Measurements from ENCODE around the gene CYP4V2.

CYP4V2 gene

DNA sequence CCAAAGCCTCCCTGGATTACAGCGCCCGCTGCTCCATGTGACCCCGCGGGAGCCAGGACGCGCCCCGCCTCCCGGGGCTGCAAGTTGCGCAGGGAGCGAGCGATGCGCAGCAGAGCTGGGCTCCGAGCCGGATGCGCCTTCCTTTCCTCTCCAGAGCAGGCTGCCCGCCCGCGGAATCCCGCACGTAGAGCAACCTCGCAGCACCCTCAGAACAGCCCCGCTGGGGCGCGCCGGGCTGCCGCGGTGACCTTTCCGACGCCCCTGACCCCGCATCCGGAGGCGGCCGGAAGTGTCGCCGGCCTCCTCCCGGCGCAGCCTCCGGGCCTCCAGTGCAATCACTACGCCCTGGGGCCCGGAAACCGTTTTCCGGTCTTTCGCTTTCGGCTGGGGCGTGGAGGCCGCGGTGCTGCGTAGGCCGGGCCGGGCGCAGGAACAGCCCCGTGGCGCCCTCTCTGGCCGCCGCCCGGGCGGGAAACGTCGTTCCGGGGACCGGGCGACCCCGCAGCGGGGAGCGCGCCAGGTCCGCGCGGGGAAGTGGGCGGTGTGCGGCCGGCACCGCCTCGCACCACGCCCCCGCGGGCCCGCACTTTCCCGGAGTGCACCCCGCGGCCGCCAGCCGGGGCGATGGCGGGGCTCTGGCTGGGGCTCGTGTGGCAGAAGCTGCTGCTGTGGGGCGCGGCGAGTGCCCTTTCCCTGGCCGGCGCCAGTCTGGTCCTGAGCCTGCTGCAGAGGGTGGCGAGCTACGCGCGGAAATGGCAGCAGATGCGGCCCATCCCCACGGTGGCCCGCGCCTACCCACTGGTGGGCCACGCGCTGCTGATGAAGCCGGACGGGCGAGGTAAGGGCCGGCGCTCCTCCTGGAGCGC lies at the start of gene CYP4V2:
Gene CYP4V2 (plus strand): TSS at position 368 of the 866 bp plus-strand sequence. CDS start 257 bp downstream, at position 625.
- in situ Hi-C loops (cut with HindIII; ENCODE audit: low pct_ligation_motif_present, low pct_unique_long_range_greater_than_20kb, low sequenced_read_pairs) = no loop called here
- DNase-seq = peak; percentile 86

DNA sequence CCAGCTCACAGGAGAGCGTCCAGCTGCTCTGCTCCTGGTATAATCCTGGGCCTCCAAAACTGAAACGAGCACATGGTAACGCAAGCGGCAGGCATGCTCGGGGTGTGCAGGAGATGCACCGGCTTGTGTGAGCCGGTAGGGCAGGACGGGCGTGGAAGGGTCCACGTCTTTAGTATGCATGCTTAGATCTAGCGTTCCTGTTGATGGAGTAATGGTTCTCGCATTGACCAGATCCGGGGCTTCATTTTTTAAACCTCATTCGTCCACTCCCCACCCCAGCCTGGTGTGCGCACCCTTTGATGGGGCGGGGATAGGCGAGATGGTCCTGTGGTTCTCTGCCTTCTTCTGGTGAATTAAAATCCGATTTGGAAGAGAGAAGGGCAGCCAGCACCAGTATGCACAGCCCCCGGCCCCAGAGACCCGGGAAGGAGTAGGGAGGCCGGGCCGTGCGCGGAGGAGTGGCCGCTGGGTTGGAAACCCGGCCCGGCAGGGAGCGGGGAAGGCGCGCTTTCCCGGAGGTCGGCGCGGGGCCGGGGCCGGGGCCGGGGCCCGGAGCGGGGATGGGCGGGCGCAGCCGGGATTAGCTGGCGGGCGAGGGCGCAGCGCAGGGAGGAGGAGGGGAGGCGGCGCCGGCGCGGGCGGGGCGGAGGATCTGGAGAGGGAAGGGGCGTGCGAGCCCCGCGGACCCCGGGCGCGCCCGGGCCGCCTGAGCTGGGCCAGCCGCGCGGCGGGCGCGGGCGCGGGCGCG lies 47.0 kb upstream of the CYP4V2 start:
- in situ Hi-C loops (cut with HindIII; ENCODE audit: low pct_ligation_motif_present, low pct_unique_long_range_greater_than_20kb, low sequenced_read_pairs) = no loop called here
- peak; percentile 67 for DNase-seq

DNA sequence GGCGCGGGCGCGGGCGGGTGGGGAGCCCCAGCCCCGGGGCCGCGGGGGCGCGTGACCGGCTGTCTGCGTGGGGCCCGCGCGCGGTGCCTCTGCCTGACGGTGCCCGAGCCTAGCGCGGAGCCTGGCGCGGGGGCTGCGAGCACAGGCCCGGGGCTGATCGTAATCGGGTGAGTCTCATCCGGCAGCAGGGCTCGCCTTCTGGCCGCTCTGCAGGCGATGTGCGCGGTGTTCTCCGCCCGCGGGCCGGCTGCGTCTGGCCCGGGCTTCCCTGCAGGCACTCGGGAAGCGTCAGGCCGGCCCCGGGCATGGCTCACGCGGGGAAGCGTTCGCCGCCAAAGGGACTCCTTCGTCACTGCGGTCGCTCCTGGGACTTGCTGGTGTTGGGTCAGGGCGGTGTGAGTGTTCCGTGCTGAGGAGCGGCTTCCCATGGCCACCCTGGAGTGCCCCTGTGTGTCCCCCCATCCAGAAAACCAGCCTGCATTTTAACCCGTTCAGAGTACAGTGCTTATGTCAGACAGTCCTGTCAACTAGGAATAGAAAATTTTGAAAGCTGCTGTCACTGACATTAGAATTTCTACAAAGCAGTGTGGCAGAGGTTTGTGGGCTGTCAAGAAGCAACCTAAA lies 46.3 kb upstream of the CYP4V2 start:
- DNase-seq = peak; percentile 48
- in situ Hi-C loops (cut with HindIII; ENCODE audit: low pct_ligation_motif_present, low pct_unique_long_range_greater_than_20kb, low sequenced_read_pairs) = no loop called here

DNA sequence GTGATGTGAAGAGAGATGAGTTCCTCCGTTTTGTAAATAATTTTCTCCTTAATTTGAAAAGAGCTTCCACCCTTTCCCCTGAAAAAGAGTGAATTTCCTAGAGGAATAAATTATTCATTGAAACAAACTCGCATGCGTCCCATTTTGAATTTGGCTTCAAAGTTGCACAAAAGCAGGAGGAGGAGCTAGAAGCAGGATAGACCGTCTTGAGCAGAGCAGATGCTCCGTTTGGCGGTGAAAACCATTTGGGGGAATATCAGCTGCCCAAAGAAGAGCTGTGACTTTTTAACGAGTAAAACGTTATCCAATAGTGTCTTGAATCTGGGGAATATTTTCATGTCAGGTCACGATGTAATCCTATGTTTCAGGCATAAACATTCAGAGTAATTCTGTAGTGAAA lies 44.9 kb upstream of the CYP4V2 start:
- in situ Hi-C loops (cut with HindIII; ENCODE audit: low pct_ligation_motif_present, low pct_unique_long_range_greater_than_20kb, low sequenced_read_pairs) = no loop called here
- peak; percentile 10 for DNase-seq

DNA sequence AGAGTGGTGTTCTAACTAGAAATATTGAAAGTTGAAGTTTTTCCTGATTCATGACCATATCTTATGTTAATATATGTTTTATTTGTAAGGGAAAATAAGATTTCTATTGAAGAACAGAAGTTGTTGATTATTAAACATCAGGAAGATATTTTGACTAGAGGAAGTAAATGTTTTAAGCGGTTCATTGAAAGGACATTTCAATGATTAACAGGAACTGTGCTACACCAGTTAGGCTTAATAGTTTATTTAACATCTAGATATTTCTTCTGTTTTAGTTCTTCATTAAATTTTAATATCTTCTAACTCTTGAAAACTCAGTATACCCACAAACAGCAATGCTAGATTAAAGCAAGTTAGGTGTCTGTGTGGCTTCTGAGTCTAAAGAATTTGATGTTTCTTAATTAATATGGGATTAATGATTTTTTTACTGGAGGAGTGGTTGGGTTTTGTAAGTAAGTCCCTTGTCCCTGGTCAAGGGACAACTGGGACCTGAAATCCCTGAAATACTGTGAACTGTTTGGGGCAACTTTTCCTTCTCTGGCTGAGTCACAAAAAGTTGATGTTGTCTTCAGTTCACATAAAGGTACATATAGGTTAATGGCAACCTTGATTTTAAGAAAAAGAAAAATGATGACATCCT lies 42.9 kb upstream of the CYP4V2 start:
- in situ Hi-C loops (cut with HindIII; ENCODE audit: low pct_ligation_motif_present, low pct_unique_long_range_greater_than_20kb, low sequenced_read_pairs) = no loop called here
- DNase-seq = peak; percentile 58

DNA sequence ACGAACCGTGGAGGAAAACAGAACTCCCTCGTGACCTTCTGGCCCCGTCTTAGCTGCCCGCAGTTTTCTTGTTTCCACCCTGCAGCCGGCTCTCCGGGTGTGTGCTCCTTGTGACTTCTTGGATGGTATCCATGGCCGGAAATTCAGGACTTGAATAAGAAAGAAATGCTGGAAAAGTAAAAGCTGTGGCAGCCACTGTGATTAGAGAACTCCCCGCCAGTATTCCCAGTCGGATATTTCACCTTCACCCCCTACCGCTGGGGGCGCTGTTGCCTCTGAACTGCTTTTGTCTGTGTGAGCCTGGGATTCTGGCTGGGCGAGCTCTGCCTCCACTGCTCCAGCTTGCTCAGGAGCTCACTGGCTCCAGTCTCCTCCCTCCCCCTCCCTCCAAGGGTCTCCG lies 41.5 kb upstream of the CYP4V2 start:
- in situ Hi-C loops (cut with HindIII; ENCODE audit: low pct_ligation_motif_present, low pct_unique_long_range_greater_than_20kb, low sequenced_read_pairs) = no loop called here
- DNase-seq = peak; percentile 88

DNA sequence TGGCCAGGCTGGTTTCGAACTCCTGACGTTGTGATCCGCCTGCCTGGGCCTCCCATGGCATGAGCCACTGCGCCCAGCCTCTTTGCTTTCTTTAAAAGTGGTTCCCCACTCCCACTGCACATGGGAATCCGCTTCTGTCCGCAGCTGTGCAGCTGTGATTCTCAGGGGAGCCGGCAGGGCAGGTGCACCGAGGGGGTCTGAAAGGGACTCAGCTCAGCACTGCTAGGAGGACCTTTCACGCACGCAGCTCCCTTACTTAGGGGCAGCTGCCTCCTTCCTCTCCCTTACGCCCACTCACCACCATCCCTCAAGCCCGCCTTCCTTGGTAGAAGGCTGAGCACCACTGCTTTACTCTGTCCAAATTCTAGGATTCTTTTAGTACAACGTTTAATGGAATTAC lies 40.4 kb upstream of the CYP4V2 start:
- DNase-seq = no peak
- in situ Hi-C loops (cut with HindIII; ENCODE audit: low pct_ligation_motif_present, low pct_unique_long_range_greater_than_20kb, low sequenced_read_pairs) = no loop called here

DNA sequence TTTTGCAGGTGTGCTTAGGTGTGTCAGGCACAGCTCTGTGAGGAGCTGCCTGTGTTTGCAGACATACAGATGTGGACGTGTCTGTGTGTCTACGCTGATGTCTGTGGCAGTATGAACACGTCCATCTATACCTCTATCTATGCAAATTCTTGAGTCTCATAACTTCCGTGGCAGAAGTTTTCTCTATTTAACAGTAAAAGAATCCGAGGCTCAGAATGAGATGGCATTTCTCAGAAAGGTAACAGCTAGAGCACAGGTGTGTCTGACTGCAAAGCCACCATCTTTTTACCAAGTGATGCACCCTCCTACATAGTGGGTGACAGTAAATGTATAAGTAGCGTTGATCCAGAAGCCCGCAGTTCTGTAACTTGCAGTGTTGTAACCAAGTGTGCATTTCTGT lies 39.9 kb upstream of the CYP4V2 start:
- in situ Hi-C loops (cut with HindIII; ENCODE audit: low pct_ligation_motif_present, low pct_unique_long_range_greater_than_20kb, low sequenced_read_pairs) = no loop called here
- DNase-seq = no peak

DNA sequence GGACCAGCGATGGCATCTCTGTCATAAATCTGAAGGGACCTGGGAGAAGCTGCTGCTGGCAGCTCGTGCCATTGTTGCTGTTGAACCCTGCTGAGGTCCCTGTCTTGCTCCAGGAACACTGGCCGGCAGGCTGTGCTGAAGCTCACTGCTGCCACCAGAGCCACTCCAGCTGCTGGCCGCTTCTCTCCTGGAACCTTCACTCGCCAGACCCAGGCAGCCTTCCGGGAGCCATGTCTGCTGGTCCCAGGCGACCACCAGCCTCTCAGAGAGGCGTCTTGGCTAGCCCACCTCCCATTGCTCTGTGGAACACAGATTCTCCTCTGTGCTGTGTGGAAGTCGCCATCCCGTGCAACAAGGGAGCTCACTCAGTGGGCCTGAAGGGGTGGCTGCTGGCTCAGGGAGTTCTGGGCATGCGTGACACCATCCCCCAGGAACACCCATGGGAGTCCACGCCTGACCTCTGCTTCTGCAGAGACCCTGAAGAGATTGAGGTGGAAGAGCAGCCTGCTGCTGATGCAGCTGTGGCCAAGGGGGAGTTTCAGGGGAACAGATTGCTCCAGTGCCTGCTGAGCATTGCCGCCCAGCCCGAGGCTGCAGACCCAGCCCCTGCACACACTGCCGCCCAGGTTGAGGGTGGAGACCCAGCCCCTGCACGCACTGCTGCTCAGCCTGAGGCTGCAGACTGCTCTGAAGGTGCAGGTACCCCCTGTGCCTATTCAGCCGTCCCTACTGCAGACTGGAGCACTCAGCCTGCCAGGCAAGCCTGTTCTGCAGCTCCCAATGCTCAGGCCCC lies 33.1 kb upstream of the CYP4V2 start:
- in situ Hi-C loops (cut with HindIII; ENCODE audit: low pct_ligation_motif_present, low pct_unique_long_range_greater_than_20kb, low sequenced_read_pairs) = no loop called here
- DNase-seq = no peak

DNA sequence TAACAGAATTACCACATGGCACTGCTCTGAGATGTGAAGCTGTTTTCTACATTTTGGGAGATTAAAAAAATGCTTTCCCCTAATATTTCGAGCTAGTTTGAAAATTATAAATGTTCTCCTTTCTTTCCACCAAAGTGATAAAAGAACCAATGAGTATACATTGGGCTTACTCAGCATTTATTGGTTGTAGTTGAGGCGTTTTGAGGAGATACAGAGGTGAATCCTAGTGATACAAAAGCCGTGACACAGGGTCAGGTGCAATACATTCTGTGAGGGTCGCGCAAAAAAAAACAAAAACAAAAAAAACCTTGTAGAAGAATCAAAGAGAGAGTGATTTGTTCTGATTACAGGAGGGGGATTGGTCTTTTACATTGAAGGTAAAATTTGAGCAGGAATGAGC lies 32.4 kb upstream of the CYP4V2 start:
- in situ Hi-C loops (cut with HindIII; ENCODE audit: low pct_ligation_motif_present, low pct_unique_long_range_greater_than_20kb, low sequenced_read_pairs) = no loop called here
- no peak for DNase-seq

DNA sequence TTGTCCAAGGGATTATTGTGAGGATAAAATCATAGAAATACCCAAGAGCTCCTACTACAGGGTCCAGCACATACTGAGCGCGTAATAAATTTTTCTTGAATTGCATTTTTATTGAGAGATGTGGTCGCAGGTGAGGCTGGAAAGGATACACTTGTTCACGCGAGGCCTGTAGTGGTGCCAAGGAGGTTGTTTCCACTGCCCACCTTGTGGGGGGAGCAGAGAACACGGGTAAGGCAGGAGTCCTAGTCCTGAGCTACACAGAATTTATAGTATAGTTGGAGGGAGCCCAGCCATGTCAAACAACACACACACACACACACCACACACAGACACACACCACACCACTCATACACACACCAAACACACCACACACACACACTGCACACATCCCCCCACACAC lies 31.8 kb upstream of the CYP4V2 start:
- DNase-seq = no peak
- in situ Hi-C loops (cut with HindIII; ENCODE audit: low pct_ligation_motif_present, low pct_unique_long_range_greater_than_20kb, low sequenced_read_pairs) = no loop called here

DNA sequence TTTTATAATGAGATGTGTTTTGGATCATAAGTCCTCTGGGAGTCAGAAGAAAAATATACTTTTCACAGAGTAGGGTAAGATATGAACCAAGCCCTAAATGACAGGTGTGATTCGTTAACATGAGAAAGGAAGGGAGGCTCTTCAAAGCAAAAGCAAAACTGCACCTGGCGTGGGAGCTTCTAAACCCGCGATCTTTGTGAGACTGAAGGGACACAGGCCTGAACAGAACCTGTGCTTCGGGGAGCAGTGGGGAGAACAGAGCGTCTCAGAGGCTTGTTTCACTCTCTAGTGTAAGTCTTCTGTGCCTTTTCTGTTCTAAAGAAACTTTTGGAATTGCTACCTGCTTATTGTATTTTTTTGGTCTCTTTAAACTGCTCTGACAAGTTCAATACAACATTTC lies 30.2 kb upstream of the CYP4V2 start:
- DNase-seq = no peak
- in situ Hi-C loops (cut with HindIII; ENCODE audit: low pct_ligation_motif_present, low pct_unique_long_range_greater_than_20kb, low sequenced_read_pairs) = no loop called here

DNA sequence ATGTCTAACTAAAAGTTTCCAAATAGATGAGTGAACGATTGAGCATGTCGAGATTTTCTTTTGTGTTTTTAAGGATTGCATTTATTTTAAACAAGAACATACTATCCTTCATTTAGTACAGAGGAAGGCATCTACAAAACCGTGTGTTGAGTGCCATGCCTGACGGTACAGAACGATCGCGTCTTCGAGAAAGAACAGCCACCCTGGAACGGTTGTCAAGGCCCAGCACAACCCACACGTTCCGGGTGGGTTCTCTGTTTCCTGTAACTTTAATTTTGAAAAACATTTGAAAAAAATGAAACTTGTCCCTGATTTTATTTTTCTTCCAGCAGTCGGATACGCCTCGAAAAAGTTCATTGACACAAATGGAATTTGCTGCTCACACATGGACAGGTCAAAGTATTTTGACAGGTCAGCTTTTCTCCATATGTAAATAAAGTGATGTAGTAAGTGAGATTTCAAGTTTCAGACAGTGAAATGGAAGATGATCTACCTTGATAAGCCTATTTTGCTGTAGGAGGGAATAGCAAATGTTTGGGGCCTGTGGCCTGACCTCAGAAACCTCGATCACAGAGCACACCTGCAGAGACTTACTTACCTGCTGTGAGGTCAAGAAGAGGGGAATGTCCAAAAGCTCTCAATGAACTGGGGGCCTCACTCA lies 24.4 kb upstream of the CYP4V2 start:
- no peak for DNase-seq
- in situ Hi-C loops (cut with HindIII; ENCODE audit: low pct_ligation_motif_present, low pct_unique_long_range_greater_than_20kb, low sequenced_read_pairs) = no loop called here

DNA sequence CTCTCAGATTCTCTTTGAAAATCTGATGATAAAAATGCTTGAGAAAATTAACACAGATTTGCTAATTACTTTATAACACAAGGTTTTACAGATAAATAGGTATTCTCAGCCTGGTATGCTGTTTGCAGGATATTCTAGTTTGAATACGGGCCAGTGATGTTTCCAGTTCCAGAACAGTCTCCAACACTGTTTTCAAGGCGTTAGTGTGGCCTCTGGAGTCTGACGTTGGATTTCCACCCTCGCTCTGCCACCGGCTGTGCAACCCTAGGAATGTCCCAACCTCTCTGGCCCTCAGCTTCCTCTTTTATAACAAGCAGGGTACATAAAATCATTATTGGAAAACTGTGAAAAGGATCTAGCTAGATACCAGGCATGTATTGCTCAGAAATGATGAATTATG lies 23.8 kb upstream of the CYP4V2 start:
- no peak for DNase-seq
- in situ Hi-C loops (cut with HindIII; ENCODE audit: low pct_ligation_motif_present, low pct_unique_long_range_greater_than_20kb, low sequenced_read_pairs) = no loop called here

DNA sequence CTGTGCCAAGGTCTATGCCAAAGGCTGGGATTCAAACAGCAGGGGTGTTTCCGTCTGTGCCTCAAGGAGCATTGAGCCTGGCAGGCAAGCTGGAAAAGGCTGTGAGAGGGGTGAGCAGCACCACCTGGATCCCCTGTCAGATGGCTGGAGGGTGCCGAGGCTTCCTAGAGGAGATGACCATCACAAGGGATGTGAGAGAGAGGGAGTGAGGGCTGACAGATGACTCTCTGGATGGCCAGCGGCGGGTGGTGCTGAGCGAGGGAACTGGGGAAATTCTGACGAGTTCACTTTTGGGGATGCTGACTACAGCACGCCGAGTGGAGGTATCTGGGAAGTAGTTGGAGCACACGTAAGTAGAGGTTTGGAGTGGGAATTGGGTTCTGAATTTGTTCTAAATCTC lies 22.6 kb upstream of the CYP4V2 start:
- DNase-seq = no peak
- in situ Hi-C loops (cut with HindIII; ENCODE audit: low pct_ligation_motif_present, low pct_unique_long_range_greater_than_20kb, low sequenced_read_pairs) = no loop called here

DNA sequence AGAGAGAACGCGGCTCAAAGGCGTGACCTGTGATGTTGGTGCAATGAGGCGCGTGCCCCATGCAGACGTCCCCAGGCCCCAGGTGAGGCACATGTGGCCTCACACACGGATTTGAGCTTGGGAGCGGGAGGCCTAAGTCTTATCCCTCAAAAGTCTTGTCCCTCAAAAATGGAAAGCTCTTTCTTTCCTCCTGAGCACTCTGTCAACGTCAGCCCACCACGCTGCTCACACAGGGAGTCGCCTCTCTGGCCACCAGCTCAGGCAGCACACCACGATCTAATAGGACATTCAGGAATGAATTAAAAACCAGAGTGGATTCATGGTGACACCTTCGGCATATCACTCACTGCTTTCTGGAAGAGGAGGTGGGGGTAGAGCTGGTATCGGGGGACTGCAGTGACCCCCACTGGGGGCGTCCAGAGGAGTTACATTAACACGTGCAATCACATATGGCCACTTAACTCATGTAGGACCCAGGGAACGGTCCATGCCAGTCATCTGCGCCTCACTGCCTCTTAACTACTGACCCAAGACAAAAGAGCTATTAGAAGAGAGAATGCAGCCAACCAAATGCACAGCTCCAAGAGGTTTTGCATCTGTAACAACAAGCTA lies 21.9 kb upstream of the CYP4V2 start:
- in situ Hi-C loops (cut with HindIII; ENCODE audit: low pct_ligation_motif_present, low pct_unique_long_range_greater_than_20kb, low sequenced_read_pairs) = no loop called here
- DNase-seq = no peak

DNA sequence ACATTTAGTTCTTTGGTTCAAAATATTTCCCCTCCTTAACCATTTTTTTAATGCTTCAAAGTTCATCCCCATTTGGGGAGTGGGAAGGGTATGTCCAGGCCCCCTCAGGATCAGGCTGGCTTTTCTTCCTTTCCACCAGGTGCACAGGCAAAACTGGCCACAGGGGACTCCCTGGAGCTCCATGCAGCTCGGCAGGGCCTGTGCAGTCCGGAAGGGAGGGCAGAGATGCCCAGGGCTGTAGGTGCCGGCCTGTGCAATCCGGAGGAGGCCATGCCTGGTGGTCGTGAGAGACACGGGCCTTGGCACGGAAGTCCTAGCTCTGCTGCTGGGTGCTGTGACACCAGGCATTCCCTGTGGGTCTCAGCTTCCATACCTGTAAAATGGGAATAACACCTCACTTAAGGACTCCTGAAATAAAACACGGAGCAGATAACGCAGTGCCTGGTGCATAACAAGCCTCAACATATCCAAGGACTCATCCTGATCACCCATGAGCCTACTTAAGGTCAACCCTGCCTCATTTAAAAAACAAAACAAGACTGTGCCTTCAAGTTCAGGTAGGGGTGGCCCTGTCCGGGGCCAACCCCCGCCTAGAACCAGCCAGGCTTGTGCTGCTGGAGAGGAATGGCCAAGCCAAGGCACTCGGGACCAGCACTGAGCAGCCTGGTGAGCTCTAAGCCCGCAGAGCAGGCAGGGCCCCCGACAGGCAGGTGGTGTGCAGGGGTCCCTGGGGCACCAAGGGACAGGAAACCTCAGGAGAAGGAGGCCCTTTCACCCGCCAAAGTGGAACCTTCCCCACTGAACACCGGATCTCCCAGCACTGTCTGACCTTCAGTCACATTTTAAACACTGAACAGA lies 21.2 kb upstream of the CYP4V2 start:
- no peak for DNase-seq
- in situ Hi-C loops (cut with HindIII; ENCODE audit: low pct_ligation_motif_present, low pct_unique_long_range_greater_than_20kb, low sequenced_read_pairs) = no loop called here

Data from ACHN (cell line).